SK-N-SH treated with all-trans-retinoic acid at 6 μM for 48 hours (cell line): ENCODE results near the gene ADAMTS17.

Experiments
- ARNTL ChIP-seq: fragments of 450-650 bp; formaldehyde crosslinking; IDR thresholded peaks from 2 replicates; pipeline ENCODE4 v1.5.0; 2020; ENCODE audit warnings: low read depth, mild to moderate bottlenecking, moderate library complexity, borderline replicate concordance
- TOX ChIP-seq: fragments of 250-450 bp; sonication (Bioruptor Pico); IDR thresholded peaks from 2 replicates; pipeline ENCODE4 v1.8.0; 2021; ENCODE audit warnings: mild to moderate bottlenecking, moderate library complexity, borderline replicate concordance
- ZFP3 ChIP-seq: fragments of 250-450 bp; sonication (Bioruptor Pico); IDR thresholded peaks from 2 replicates; pipeline ENCODE4 v1.5.0; 2020; ENCODE audit warnings: mild to moderate bottlenecking, moderate library complexity
- TF ChIP-seq, protein P1 (sequence below): fragments of 250-450 bp; sonication (Bioruptor Pico); IDR thresholded peaks from 2 replicates; pipeline ENCODE4 v1.8.0; 2021; ENCODE audit warnings: low read depth, mild to moderate bottlenecking, moderate library complexity, borderline replicate concordance

DNA sequence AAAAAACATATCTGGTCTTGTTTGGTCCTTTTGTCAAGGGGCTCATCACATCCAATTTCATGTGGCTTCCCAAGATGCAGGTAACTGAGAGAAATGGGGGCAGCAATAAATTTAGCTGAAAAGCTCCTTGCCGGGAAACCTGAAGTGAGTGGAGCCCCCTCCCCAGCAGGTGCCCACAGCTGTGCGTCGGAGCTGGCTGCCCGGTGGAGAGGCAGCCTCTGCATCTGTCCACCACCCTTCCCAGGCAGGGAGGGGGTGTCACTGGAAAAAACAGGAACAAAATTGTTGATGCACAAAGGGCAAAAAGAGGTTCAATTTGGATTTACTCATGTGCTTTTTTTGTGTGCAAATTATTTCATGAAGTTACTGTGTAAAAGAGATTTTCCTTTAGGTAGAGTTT is 359.1 kb downstream of the ADAMTS17 start:
- no peak for TF ChIP-seq ARNTL (CRISPR knock-in tag)
- TF ChIP-seq TOX (CRISPR knock-in tag) = no peak
- no peak for TF ChIP-seq ZFP3
- TF ChIP-seq, protein P1, sequence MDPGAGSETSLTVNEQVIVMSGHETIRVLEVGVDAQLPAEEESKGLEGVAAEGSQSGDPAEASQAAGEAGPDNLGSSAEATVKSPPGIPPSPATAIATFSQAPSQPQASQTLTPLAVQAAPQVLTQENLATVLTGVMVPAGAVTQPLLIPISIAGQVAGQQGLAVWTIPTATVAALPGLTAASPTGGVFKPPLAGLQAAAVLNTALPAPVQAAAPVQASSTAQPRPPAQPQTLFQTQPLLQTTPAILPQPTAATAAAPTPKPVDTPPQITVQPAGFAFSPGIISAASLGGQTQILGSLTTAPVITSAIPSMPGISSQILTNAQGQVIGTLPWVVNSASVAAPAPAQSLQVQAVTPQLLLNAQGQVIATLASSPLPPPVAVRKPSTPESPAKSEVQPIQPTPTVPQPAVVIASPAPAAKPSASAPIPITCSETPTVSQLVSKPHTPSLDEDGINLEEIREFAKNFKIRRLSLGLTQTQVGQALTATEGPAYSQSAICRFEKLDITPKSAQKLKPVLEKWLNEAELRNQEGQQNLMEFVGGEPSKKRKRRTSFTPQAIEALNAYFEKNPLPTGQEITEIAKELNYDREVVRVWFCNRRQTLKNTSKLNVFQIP = no peak
